ENCODE measurements around the gene NBEA.

The NBEA gene

GRCh38 chr13:35596321-35597030, 654.4 kb downstream of the NBEA start:
- no peaks in the 10 kb centered on the region for H3K4me1 Mint-ChIP-seq
- H3K9me3 Mint-ChIP-seq, result peaks cover 12% of the 10 kb centered on the region
- no peak overlapping the region for H3K4me3 Mint-ChIP-seq
- ATAC-seq (replicated peaks; ENCODE audit: extremely low read depth, poor library complexity, severe bottlenecking) (no peak), DNase-seq (ENCODE audit: low spot score in 2 of 2) (no peak)
- H3K27me3 Mint-ChIP-seq, result no peaks in the 10 kb centered on the region
- H3K27ac Mint-ChIP-seq (ENCODE audit: low read depth), result no peak overlapping the region
- H3K36me3 Mint-ChIP-seq (ENCODE audit: insufficient read depth), result no peaks in the 10 kb centered on the region

- Mint-ChIP-seq H3K4me1 (no peaks in the 10 kb centered on the region), H3K27me3 (no peaks in the 10 kb centered on the region), H3K27ac (ENCODE audit: low read depth) (no peak overlapping the region), H3K36me3 (ENCODE audit: insufficient read depth) (no peaks in the 10 kb centered on the region), H3K4me3 (no peak overlapping the region), H3K9me3 (peaks cover 12% of the 10 kb centered on the region)
- ATAC-seq (replicated peaks; ENCODE audit: extremely low read depth, poor library complexity, severe bottlenecking), result no peak
- DNase-seq (ENCODE audit: low spot score in 2 of 2), result no peak
Observed at GRCh38 chr13:35597451-35597850, 655.4 kb downstream of the NBEA start.

GRCh38 chr13:35598233-35598632, 656.2 kb downstream of the NBEA start:
- H3K27me3 Mint-ChIP-seq, result no peaks in the 10 kb centered on the region
- H3K4me3 Mint-ChIP-seq, result no peak overlapping the region
- ATAC-seq (replicated peaks; ENCODE audit: extremely low read depth, poor library complexity, severe bottlenecking) (no peak), DNase-seq (ENCODE audit: low spot score in 2 of 2) (no peak)
- no peak overlapping the region for H3K27ac Mint-ChIP-seq (ENCODE audit: low read depth)
- no peaks in the 10 kb centered on the region for H3K36me3 Mint-ChIP-seq (ENCODE audit: insufficient read depth)
- H3K9me3 Mint-ChIP-seq, result peaks cover 17% of the 10 kb centered on the region
- no peaks in the 10 kb centered on the region for H3K4me1 Mint-ChIP-seq

GRCh38 chr13:35598790-35599369, 656.8 kb downstream of the NBEA start:
- no peak overlapping the region for H3K27ac Mint-ChIP-seq (ENCODE audit: low read depth)
- H3K27me3 Mint-ChIP-seq, result no peaks in the 10 kb centered on the region

GRCh38 chr13:35599384-35599783, 657.3 kb downstream of the NBEA start:
- H3K36me3 Mint-ChIP-seq (ENCODE audit: insufficient read depth), result no peaks in the 10 kb centered on the region
- no peak overlapping the region for H3K4me3 Mint-ChIP-seq
- no peaks in the 10 kb centered on the region for H3K4me1 Mint-ChIP-seq
- H3K9me3 Mint-ChIP-seq, result peaks cover 20% of the 10 kb centered on the region
- no peak overlapping the region for H3K27ac Mint-ChIP-seq (ENCODE audit: low read depth)
- no peaks in the 10 kb centered on the region for H3K27me3 Mint-ChIP-seq
- DNase-seq (ENCODE audit: low spot score in 2 of 2), result no peak
- ATAC-seq (replicated peaks; ENCODE audit: extremely low read depth, poor library complexity, severe bottlenecking), result no peak

More at GRCh38 chr13:35598790-35599369, 656.8 kb downstream of the NBEA start:
- no peak for DNase-seq (ENCODE audit: low spot score in 2 of 2)
- Mint-ChIP-seq H3K36me3 (ENCODE audit: insufficient read depth) (no peaks in the 10 kb centered on the region), H3K4me1 (no peaks in the 10 kb centered on the region), H3K9me3 (peaks cover 17% of the 10 kb centered on the region), H3K4me3 (no peak overlapping the region)
- ATAC-seq (replicated peaks; ENCODE audit: extremely low read depth, poor library complexity, severe bottlenecking), result no peak

- Mint-ChIP-seq H3K4me1 (no peaks in the 10 kb centered on the region), H3K27me3 (no peaks in the 10 kb centered on the region), H3K4me3 (no peak overlapping the region), H3K27ac (ENCODE audit: low read depth) (no peak overlapping the region), H3K36me3 (ENCODE audit: insufficient read depth) (no peaks in the 10 kb centered on the region), H3K9me3 (peaks cover 25% of the 10 kb centered on the region)
- DNase-seq (ENCODE audit: low spot score in 2 of 2), result no peak
- ATAC-seq (replicated peaks; ENCODE audit: extremely low read depth, poor library complexity, severe bottlenecking), result no peak
Observed at GRCh38 chr13:35600137-35600536, 658.1 kb downstream of the NBEA start.

GRCh38 chr13:35603593-35604285, 661.7 kb downstream of the NBEA start:
- no peak overlapping the region for H3K27ac Mint-ChIP-seq (ENCODE audit: low read depth)
- no peak for DNase-seq (ENCODE audit: low spot score in 2 of 2)
- no peak overlapping the region for H3K4me3 Mint-ChIP-seq
- H3K36me3 Mint-ChIP-seq (ENCODE audit: insufficient read depth), result no peaks in the 10 kb centered on the region
- no peaks in the 10 kb centered on the region for H3K27me3 Mint-ChIP-seq
- H3K4me1 Mint-ChIP-seq, result no peaks in the 10 kb centered on the region
- peaks cover 17% of the 10 kb centered on the region for H3K9me3 Mint-ChIP-seq
- ATAC-seq (replicated peaks; ENCODE audit: extremely low read depth, poor library complexity, severe bottlenecking), result no peak

- Mint-ChIP-seq H3K4me1 (no peaks in the 10 kb centered on the region), H3K27ac (ENCODE audit: low read depth) (no peak overlapping the region), H3K9me3 (peaks cover 7% of the 10 kb centered on the region), H3K4me3 (no peak overlapping the region), H3K36me3 (ENCODE audit: insufficient read depth) (no peaks in the 10 kb centered on the region), H3K27me3 (no peaks in the 10 kb centered on the region)
- ATAC-seq (replicated peaks; ENCODE audit: extremely low read depth, poor library complexity, severe bottlenecking) (no peak), DNase-seq (ENCODE audit: low spot score in 2 of 2) (no peak)
Observed at GRCh38 chr13:35614666-35615065, 672.6 kb downstream of the NBEA start.

- peaks cover 22% of the 10 kb centered on the region for H3K9me3 Mint-ChIP-seq
- H3K27me3 Mint-ChIP-seq, result no peaks in the 10 kb centered on the region
- no peak overlapping the region for H3K4me3 Mint-ChIP-seq
- ATAC-seq (replicated peaks; ENCODE audit: extremely low read depth, poor library complexity, severe bottlenecking) (no peak), DNase-seq (ENCODE audit: low spot score in 2 of 2) (no peak)
- no peaks in the 10 kb centered on the region for H3K4me1 Mint-ChIP-seq
- H3K27ac Mint-ChIP-seq (ENCODE audit: low read depth), result no peak overlapping the region
- no peaks in the 10 kb centered on the region for H3K36me3 Mint-ChIP-seq (ENCODE audit: insufficient read depth)
Observed at GRCh38 chr13:35617420-35617819, 675.4 kb downstream of the NBEA start.

- H3K36me3 Mint-ChIP-seq (ENCODE audit: insufficient read depth), result no peaks in the 10 kb centered on the region
- no peak overlapping the region for H3K4me3 Mint-ChIP-seq
- H3K9me3 Mint-ChIP-seq, result peaks cover 22% of the 10 kb centered on the region
- no peak overlapping the region for H3K27ac Mint-ChIP-seq (ENCODE audit: low read depth)
- no peaks in the 10 kb centered on the region for H3K27me3 Mint-ChIP-seq
- no peak for ATAC-seq (replicated peaks; ENCODE audit: extremely low read depth, poor library complexity, severe bottlenecking)
- H3K4me1 Mint-ChIP-seq, result no peaks in the 10 kb centered on the region
- DNase-seq (ENCODE audit: low spot score in 2 of 2), result no peak
Observed at GRCh38 chr13:35618565-35619083, 676.6 kb downstream of the NBEA start.

GRCh38 chr13:35621989-35622388, 679.9 kb downstream of the NBEA start:
- H3K27me3 Mint-ChIP-seq, result no peaks in the 10 kb centered on the region
- no peaks in the 10 kb centered on the region for H3K4me1 Mint-ChIP-seq
- no peak for DNase-seq (ENCODE audit: low spot score in 2 of 2)
- no peak overlapping the region for H3K27ac Mint-ChIP-seq (ENCODE audit: low read depth)
- peaks cover 14% of the 10 kb centered on the region for H3K9me3 Mint-ChIP-seq
- ATAC-seq (replicated peaks; ENCODE audit: extremely low read depth, poor library complexity, severe bottlenecking), result no peak
- H3K36me3 Mint-ChIP-seq (ENCODE audit: insufficient read depth), result no peaks in the 10 kb centered on the region
- no peak overlapping the region for H3K4me3 Mint-ChIP-seq

GRCh38 chr13:35629026-35629425, 687.0 kb downstream of the NBEA start:
- H3K4me1 Mint-ChIP-seq, result no peaks in the 10 kb centered on the region
- DNase-seq (ENCODE audit: low spot score in 2 of 2) (no peak), ATAC-seq (replicated peaks; ENCODE audit: extremely low read depth, poor library complexity, severe bottlenecking) (no peak)

More at GRCh38 chr13:35629026-35629425, 687.0 kb downstream of the NBEA start:
- Mint-ChIP-seq H3K9me3 (no peaks in the 10 kb centered on the region), H3K27me3 (no peaks in the 10 kb centered on the region), H3K36me3 (ENCODE audit: insufficient read depth) (no peaks in the 10 kb centered on the region), H3K4me3 (no peak overlapping the region), H3K27ac (ENCODE audit: low read depth) (no peak overlapping the region)

Measured in central memory CD8-positive, alpha-beta T cell (primary cell).